ENCODE results near the gene KCNIP1.

DNA sequence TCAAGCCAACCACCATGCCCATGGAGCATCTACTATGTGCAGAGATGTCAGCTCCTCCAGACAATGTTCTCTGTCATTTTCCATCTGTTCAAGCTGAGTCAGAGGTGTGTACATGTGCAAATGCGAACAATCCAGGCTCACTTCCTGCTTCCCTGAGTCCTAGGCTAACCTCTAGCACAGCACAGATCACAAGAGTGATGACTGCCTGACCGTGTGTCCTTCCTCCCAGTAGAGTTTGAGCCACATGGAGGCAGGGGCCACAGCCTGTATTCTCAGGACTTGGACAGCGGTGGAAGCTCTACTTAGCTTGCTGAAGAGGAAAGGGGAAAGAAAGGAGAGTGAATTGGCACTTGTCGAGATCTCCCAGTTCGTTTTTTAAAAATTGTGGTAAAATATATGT, 87.2 kb downstream of the KCNIP1 start:
- TF ChIP-seq GATA2 (IDR thresholded peaks at IDR 0.05; ENCODE audit: low read depth, low read length) (no peak), GATA3 (IDR thresholded peaks at IDR 0.05; ENCODE audit: low read depth, low read length) (no peak)

Measured in SH-SY5Y (cell line).